SU-DHL-6 (cell line): ENCODE results near the gene MBOAT7.

Experiments
- CTCF ChIP-seq: fragments of 200-600 bp; sonication (generic); IDR thresholded peaks from one replicate; pipeline ENCODE4 v1.5.1; 2017; ENCODE audit warnings: antibody characterized with exemption, mild to moderate bottlenecking, low read length, moderate library complexity; ENCODE audit not compliant: insufficient read depth, poor library complexity, severe bottlenecking
- EZH2phosphoT487 ChIP-seq: fragments of 200-600 bp; sonication (generic), shearing (Covaris generic); conservative IDR thresholded peaks from 2 replicates; pipeline ENCODE4 v1.6.1; 2018; ENCODE audit warnings: mild to moderate bottlenecking, antibody characterized with exemption, low read length, moderate library complexity, mixed read lengths

- no peak for TF ChIP-seq CTCF
- TF ChIP-seq EZH2phosphoT487, result no peak
Measured at GRCh38 chr19:54172471-54173358, 16.7 kb downstream of the MBOAT7 start, which contains the start of gene TMC4.
